ENCODE data around the gene GAGE12J. TPM values are rescaled to one million over a fixed set of nuclear protein-coding genes. Genes with fewer than 3 reads are reported as not detected.
"Not testable (repeated sequence)": the region's sequence is repeated elsewhere in the genome, so short reads cannot be mapped to it uniquely, and the experiment has no call there.

GAGE12J gene
- not detected for total RNA-seq
- not detected for polyA plus RNA-seq

- H3K36me3 ChIP-seq (ENCODE audit: insufficient read depth); H3K27ac ChIP-seq (ENCODE audit: low read depth); DNase-seq (ENCODE audit: extremely low spot score); H3K4me3 ChIP-seq (ENCODE audit: low read depth, low read length); H3K4me1 ChIP-seq (ENCODE audit: insufficient read depth): not testable (repeated sequence)
- whole genome bisulfite sequencing = no CpG with 5 or more reads among the region's 16 CpGs
Observed at GRCh38 chrX:49321737-49322136, at the start of gene GAGE12J. Gene GAGE12J (plus strand): TSS chrX:49322037. CDS start chrX:49323194, 1,157 bp downstream.

DNA sequence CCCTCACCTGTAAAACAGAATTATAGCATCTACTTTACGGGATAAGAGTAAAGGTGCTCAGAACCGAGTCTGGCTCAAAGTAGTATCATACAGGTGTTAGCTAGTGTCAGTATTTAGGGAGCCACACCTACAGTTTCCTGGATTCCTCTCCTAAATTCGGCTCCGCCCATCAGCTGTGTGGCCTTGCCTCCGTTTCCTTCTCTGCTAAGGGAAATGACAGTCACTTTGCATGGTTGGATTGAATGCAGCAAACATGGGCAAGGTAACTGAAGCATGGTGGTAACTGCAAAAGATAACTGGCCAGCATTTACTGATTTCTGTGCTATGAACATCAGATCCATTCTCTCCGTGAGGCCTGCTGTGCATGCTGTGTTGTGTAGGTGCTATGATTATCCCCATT is 49.4 kb upstream of the GAGE12J start:
- 63% methylated on average over 6 of the region's 6 CpGs for WGBS
- DNase-seq (ENCODE audit: extremely low spot score) = no peak
- peaks cover 1% of the 10 kb centered on the region for H3K4me1 ChIP-seq (ENCODE audit: insufficient read depth)

GRCh38 chrX:49273181-49273727 is 48.6 kb upstream of the GAGE12J start:
- no peak overlapping the region for H3K27ac ChIP-seq (ENCODE audit: low read depth)
- H3K4me3 ChIP-seq (ENCODE audit: low read depth, low read length) = no peak overlapping the region
- peaks cover 1% of the 10 kb centered on the region for H3K4me1 ChIP-seq (ENCODE audit: insufficient read depth)
- WGBS = 74% methylated on average over 8 of the region's 8 CpGs
- no peaks in the 10 kb centered on the region for H3K36me3 ChIP-seq (ENCODE audit: insufficient read depth)
- DNase-seq (ENCODE audit: extremely low spot score) = no peak

More for the DNA sequence above, 49.4 kb upstream of the GAGE12J start:
- H3K4me3 ChIP-seq (ENCODE audit: low read depth, low read length) = no peak overlapping the region
- no peak overlapping the region for H3K27ac ChIP-seq (ENCODE audit: low read depth)
- H3K36me3 ChIP-seq (ENCODE audit: insufficient read depth) = no peaks in the 10 kb centered on the region

GRCh38 chrX:49276207-49276606 is 45.6 kb upstream of the GAGE12J start:
- H3K36me3 ChIP-seq (ENCODE audit: insufficient read depth) = no peaks in the 10 kb centered on the region
- DNase-seq (ENCODE audit: extremely low spot score) = no peak
- no peaks in the 10 kb centered on the region for H3K4me1 ChIP-seq (ENCODE audit: insufficient read depth)
- 35% methylated on average over 1 of the region's 1 CpG for WGBS
- no peak overlapping the region for H3K4me3 ChIP-seq (ENCODE audit: low read depth, low read length)
- no peak overlapping the region for H3K27ac ChIP-seq (ENCODE audit: low read depth)

GRCh38 chrX:49276671-49277534 is 44.9 kb upstream of the GAGE12J start:
- H3K27ac ChIP-seq (ENCODE audit: low read depth) = no peak overlapping the region
- WGBS = 68% methylated on average over 19 of the region's 19 CpGs
- DNase-seq (ENCODE audit: extremely low spot score) = no peak

GRCh38 chrX:49277535-49277830 is 44.4 kb upstream of the GAGE12J start:
- H3K27ac ChIP-seq (ENCODE audit: low read depth) = no peak overlapping the region
- H3K4me3 ChIP-seq (ENCODE audit: low read depth, low read length) = no peak overlapping the region
- no peak for DNase-seq (ENCODE audit: extremely low spot score)
- no peaks in the 10 kb centered on the region for H3K36me3 ChIP-seq (ENCODE audit: insufficient read depth)
- WGBS = 76% methylated on average over 3 of the region's 3 CpGs
- H3K4me1 ChIP-seq (ENCODE audit: insufficient read depth) = no peaks in the 10 kb centered on the region

More at GRCh38 chrX:49276671-49277534, 44.9 kb upstream of the GAGE12J start:
- no peaks in the 10 kb centered on the region for H3K36me3 ChIP-seq (ENCODE audit: insufficient read depth)
- no peak overlapping the region for H3K4me3 ChIP-seq (ENCODE audit: low read depth, low read length)
- no peaks in the 10 kb centered on the region for H3K4me1 ChIP-seq (ENCODE audit: insufficient read depth)

DNA sequence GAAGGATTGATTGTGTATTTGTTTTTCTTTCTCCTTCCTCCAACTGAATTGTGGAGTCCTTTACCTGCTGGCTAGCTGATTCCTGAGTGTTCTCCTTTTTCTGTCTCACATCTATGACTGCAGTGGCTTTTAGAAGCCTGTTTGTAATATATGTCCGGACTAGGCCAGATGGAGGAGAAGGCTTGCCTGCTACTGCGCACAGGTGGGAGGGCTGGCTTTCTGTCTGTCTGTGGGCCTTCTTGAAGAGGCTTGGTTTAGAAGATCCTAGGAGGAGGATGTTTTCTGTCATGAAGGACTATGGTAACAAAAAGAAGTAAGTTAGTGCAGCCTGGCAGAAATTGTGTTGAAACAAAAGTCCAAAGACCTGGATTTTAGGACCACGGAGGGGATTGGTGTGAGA is 43.8 kb upstream of the GAGE12J start:
- Histone ChIP-seq H3K4me1 (ENCODE audit: insufficient read depth) (no peaks in the 10 kb centered on the region), H3K4me3 (ENCODE audit: low read depth, low read length) (no peak overlapping the region), H3K27ac (ENCODE audit: low read depth) (no peak overlapping the region), H3K36me3 (ENCODE audit: insufficient read depth) (no peaks in the 10 kb centered on the region)
- no peak for DNase-seq (ENCODE audit: extremely low spot score)
- WGBS = 89% methylated on average over 3 of the region's 3 CpGs

GRCh38 chrX:49282647-49283011 is 39.2 kb upstream of the GAGE12J start:
- Histone ChIP-seq H3K4me3 (ENCODE audit: low read depth, low read length) (no peak overlapping the region), H3K27ac (ENCODE audit: low read depth) (no peak overlapping the region), H3K4me1 (ENCODE audit: insufficient read depth) (no peaks in the 10 kb centered on the region), H3K36me3 (ENCODE audit: insufficient read depth) (no peaks in the 10 kb centered on the region)
- whole genome bisulfite sequencing = 15% methylated on average over 11 of the region's 11 CpGs
- no peak for DNase-seq (ENCODE audit: extremely low spot score)

DNA sequence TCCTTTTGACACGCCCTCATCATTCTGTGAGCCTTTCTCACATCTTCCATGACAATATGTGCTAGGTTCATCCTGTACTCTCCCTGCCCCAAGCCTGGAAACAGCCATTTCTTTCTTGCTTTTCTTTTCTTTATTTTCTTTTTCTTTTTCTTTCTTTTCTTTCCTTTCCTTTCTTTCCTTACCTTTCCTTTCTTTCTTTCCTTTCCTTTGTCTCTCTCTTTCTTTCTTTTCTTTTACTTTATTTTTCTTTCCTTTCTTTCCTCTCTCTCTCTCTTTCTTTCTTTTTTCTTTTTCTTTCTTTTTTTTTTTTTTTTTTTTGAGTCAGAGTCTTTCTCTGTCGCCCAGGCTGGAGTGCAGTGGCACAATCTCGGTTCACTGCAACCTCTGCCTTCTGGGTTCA is 37.6 kb upstream of the GAGE12J start:
- H3K4me1 ChIP-seq (ENCODE audit: insufficient read depth) = no peaks in the 10 kb centered on the region
- H3K4me3 ChIP-seq (ENCODE audit: low read depth, low read length) = no peak overlapping the region
- WGBS = 97% methylated on average over 3 of the region's 3 CpGs
- H3K36me3 ChIP-seq (ENCODE audit: insufficient read depth) = no peaks in the 10 kb centered on the region
- no peak overlapping the region for H3K27ac ChIP-seq (ENCODE audit: low read depth)
- DNase-seq (ENCODE audit: extremely low spot score) = no peak

DNA sequence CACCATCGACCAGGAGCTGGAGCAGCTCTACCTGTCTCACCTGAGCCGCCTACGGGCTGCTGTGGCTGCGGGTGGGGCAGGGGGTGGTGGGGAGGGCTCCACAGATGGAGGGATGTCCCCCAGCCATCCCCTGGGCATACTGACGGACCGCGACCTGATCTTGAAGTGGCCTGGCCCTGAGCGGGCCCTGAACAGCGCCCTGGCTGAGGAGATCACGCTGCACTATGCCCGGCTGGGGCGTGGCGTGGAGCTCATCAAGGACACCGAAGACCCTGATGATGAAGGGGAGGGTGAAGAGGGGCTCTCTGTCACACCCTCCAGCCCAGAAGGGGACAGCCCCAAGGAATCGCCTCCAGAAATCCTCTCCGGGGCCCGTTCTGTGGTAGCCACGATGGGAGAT is 35.7 kb upstream of the GAGE12J start:
- no peaks in the 10 kb centered on the region for H3K36me3 ChIP-seq (ENCODE audit: insufficient read depth)
- DNase-seq (ENCODE audit: extremely low spot score) = no peak
- no peak overlapping the region for H3K27ac ChIP-seq (ENCODE audit: low read depth)
- H3K4me3 ChIP-seq (ENCODE audit: low read depth, low read length) = no peak overlapping the region
- H3K4me1 ChIP-seq (ENCODE audit: insufficient read depth) = no peaks in the 10 kb centered on the region
- WGBS = 96% methylated on average over 18 of the region's 18 CpGs

DNA sequence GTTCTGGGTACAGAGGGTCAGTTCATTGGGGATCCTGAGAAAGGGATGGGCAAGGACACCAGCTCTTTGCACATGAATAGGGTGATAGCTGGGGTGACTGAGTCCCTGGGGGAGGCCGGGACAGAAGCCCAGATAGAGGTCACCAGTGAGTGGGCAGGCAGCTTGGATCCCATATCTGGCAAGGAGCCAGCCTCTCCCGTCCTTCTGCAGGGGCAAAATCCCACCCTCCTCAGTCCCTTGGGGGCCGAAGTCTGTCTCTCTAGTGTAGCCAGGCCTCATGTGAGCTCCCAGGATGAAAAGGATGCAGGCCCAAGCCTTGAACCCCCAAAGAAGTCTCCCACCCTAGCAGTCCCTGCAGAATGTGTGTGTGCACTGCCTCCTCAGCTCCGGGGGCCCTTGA is 35.3 kb upstream of the GAGE12J start:
- no peak overlapping the region for H3K27ac ChIP-seq (ENCODE audit: low read depth)
- 74% methylated on average over 4 of the region's 4 CpGs for WGBS
- no peaks in the 10 kb centered on the region for H3K4me1 ChIP-seq (ENCODE audit: insufficient read depth)
- no peak for DNase-seq (ENCODE audit: extremely low spot score)
- H3K4me3 ChIP-seq (ENCODE audit: low read depth, low read length) = no peak overlapping the region
- no peaks in the 10 kb centered on the region for H3K36me3 ChIP-seq (ENCODE audit: insufficient read depth)

DNA sequence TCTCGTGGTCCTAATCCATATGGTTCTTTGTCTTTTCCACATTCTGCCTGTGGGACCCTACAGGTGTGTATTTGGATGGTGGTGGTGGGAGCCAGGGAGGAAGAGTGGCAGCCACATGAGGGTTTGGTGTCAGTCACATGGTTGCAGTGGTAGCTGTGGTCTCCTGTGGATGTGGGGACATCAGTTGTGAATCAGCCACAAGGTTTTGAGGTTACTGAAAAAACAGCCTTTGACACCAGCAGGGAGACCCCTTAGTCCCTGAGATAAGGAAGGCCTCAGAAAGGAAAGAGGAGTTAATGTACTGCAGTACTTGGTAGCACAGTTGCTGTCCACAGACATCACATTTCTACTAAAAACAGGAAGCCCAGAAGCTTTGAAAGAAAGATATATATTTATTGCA is 34.2 kb upstream of the GAGE12J start:
- no peaks in the 10 kb centered on the region for H3K36me3 ChIP-seq (ENCODE audit: insufficient read depth)
- no peak overlapping the region for H3K4me3 ChIP-seq (ENCODE audit: low read depth, low read length)
- H3K27ac ChIP-seq (ENCODE audit: low read depth) = no peak overlapping the region
- DNase-seq (ENCODE audit: extremely low spot score) = no peak
- H3K4me1 ChIP-seq (ENCODE audit: insufficient read depth) = no peaks in the 10 kb centered on the region
- WGBS = 91% methylated on average over 1 of the region's 1 CpG

DNA sequence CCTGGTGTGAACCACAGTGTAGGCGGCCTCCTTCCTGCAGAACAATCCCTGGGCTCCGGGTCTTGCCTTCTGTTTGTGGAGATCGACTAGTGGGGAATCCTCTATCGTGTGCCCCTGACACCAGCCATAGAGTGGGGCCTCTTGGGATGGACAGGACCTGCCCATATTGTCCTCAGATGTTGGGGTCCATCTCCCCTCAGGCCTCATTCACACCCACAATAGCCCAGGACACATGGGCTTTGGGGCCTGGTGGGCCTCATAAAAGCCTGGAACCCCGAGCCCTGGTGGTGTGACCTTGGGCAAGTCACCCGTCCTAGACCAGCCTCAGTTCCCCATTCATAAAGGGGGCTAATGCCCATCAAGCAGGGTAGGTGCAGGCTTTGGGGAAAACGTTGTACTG is 31.6 kb upstream of the GAGE12J start:
- Histone ChIP-seq H3K36me3 (ENCODE audit: insufficient read depth) (no peaks in the 10 kb centered on the region), H3K4me3 (ENCODE audit: low read depth, low read length) (no peak overlapping the region), H3K27ac (ENCODE audit: low read depth) (no peak overlapping the region), H3K4me1 (ENCODE audit: insufficient read depth) (no peaks in the 10 kb centered on the region)
- DNase-seq (ENCODE audit: extremely low spot score) = no peak
- WGBS = 72% methylated on average over 7 of the region's 7 CpGs

GRCh38 chrX:49291615-49292337 is 30.1 kb upstream of the GAGE12J start:
- Histone ChIP-seq H3K4me1 (ENCODE audit: insufficient read depth) (no peaks in the 10 kb centered on the region), H3K4me3 (ENCODE audit: low read depth, low read length) (no peak overlapping the region), H3K36me3 (ENCODE audit: insufficient read depth) (no peaks in the 10 kb centered on the region), H3K27ac (ENCODE audit: low read depth) (no peak overlapping the region)
- 20% methylated on average over 11 of the region's 11 CpGs for WGBS
- no peak for DNase-seq (ENCODE audit: extremely low spot score)
